ENCODE data around the gene THPO. TPM values are rescaled to one million over a fixed set of nuclear protein-coding genes. Genes with fewer than 3 reads are reported as not detected.
"Not testable (repeated sequence)": the region's sequence is repeated elsewhere in the genome, so short reads cannot be mapped to it uniquely, and the experiment has no call there.

THPO gene
- total and polyA plus RNA-seq, 5 donors from 2014 or later = not detected

DNA sequence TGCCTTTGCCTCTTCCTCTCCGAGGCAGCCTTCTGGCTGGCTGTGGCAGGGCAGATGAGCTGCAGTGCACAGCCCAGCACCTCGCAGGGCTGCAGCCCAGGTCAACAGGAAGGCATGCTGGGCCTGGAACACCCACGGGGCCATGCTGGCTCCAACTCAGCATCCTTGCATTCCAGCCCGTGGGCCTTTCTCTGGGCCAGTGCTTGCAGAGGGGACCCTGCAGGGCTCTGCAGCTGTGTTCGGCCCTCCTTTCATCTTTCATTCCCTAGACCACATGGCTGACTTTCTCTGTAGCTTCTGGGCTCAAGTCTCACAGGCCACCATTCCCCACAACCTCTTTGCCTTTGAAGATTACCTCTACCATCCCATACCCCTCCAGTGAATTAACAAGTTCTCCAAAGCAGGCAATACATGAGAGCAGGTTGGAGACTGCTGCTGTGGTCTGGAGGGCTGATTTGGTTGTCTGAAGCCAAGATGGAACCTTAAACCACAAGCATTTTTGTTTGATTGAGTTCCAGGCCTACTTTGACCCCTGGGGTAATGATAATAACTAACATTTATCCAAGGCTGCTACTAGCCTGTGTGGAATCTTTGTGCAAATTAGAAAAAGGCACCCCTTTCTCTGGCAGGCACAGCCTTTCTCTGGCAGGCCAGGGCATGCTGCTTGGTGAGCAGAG lies 34.7 kb downstream of the THPO start:
- Mint-ChIP-seq H3K4me3 (no peak overlapping the region), H3K27me3 (no peaks in the 10 kb centered on the region), H3K9me3 (no peaks in the 10 kb centered on the region), H3K27ac (no peak overlapping the region), H3K4me1 (peaks cover 0 to 10% (median 5%) of the 10 kb centered on the region in 4 donors), H3K36me3 (peaks cover 17% of the 10 kb centered on the region)
- no peaks in the 10 kb centered on the region for H3K36me3 ChIP-seq (ENCODE audit: control insufficient read depth, insufficient read depth, low read length)
- no peak for DNase-seq
- H3K27me3 ChIP-seq (ENCODE audit: control insufficient read depth, insufficient read depth, low read length) = no peaks in the 10 kb centered on the region
- peaks cover 4% of the 10 kb centered on the region for H3K4me1 ChIP-seq (ENCODE audit: control insufficient read depth, insufficient read depth, low read length, poor library complexity, severe bottlenecking)
- no peaks in the 10 kb centered on the region for H3K9me3 ChIP-seq (ENCODE audit: control insufficient read depth in 2 of 2, low read length in 2 of 2)
- H3K4me3 ChIP-seq (ENCODE audit: low read depth, low read length) = no peak overlapping the region
- H3K27ac ChIP-seq (ENCODE audit: insufficient read depth, low read length, poor library complexity, severe bottlenecking) = no peak overlapping the region
- no peak for ATAC-seq (ENCODE audit: low read depth in 2 of 2)

DNA sequence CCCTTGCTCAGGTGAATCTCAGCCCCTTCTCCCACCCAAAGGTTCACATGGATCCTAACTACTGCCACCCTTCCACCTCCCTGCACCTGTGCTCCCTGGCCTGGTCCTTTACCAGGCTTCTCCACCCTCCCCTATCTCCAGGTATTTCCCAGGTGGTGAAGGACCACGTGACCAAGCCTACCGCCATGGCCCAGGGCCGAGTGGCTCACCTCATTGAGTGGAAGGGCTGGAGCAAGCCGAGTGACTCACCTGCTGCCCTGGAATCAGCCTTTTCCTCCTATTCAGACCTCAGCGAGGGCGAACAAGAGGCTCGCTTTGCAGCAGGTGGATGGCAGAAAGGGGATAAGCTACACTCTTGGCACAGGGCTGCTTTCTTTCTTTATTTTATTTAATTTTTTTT lies 36.1 kb downstream of the THPO start:
- H3K4me1 Mint-ChIP-seq = peaks cover 0 to 23% (median 15%) of the 10 kb centered on the region in 4 donors
- Histone ChIP-seq H3K36me3 (ENCODE audit: control insufficient read depth, insufficient read depth, low read length) (no peaks in the 10 kb centered on the region), H3K27ac (ENCODE audit: insufficient read depth, low read length, poor library complexity, severe bottlenecking) (no peak overlapping the region), H3K4me3 (ENCODE audit: low read depth, low read length) (no peak overlapping the region), H3K27me3 (ENCODE audit: control insufficient read depth, insufficient read depth, low read length) (no peaks in the 10 kb centered on the region), H3K9me3 (ENCODE audit: control insufficient read depth in 2 of 2, low read length in 2 of 2) (no peaks in the 10 kb centered on the region), H3K4me1 (ENCODE audit: control insufficient read depth, insufficient read depth, low read length, poor library complexity, severe bottlenecking) (peaks cover 13% of the 10 kb centered on the region)
- H3K27ac Mint-ChIP-seq = peak overlapping the region in 1 of 3 donors; percentile 50
- DNase-seq (no peak), ATAC-seq (ENCODE audit: low read depth in 2 of 2) (no peak)
- peak overlapping the region in 1 of 4 donors; percentile 67 for H3K4me3 Mint-ChIP-seq
- no peaks in the 10 kb centered on the region for H3K27me3 Mint-ChIP-seq
- H3K36me3 Mint-ChIP-seq = peaks cover 24% of the 10 kb centered on the region
- no peaks in the 10 kb centered on the region for H3K9me3 Mint-ChIP-seq

DNA sequence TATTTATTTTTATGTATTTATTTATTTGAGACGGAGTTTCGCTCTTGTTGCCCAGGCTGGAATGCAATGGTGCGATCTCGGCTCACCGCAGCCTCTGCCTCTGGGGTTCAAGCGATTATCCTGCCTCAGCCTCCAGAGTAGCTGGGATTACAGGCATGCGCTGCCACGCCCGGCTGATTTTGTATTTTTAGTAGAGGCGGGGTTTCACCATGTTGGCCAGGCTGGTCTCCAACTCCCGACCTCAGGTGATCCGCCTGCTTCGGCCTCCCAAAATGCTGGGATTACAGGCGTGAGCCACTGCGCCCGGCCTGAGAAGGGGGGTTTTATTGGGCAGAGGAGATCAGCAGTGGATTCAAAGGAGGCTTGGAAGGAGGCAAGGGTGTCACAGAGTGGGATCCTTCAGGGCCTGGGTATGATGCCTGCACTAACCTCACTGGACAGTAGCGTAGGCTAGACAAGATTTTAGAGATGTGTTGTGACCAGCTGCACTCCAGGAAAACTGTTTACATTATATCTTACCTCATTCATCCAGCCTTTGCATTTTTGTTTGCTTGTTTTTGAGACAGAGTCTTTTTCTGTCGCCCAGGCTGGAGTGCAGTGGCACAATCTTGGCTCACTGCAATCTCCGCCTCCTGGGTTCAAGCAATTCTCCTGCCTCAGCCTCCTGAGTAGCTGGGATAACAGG lies 38.4 kb downstream of the THPO start:
- DNase-seq; H3K4me3 Mint-ChIP-seq; H3K9me3 ChIP-seq (ENCODE audit: control insufficient read depth in 2 of 2, low read length in 2 of 2); ATAC-seq (ENCODE audit: low read depth in 2 of 2); H3K4me3 ChIP-seq (ENCODE audit: low read depth, low read length); H3K9me3 Mint-ChIP-seq; H3K27me3 ChIP-seq (ENCODE audit: control insufficient read depth, insufficient read depth, low read length); H3K27me3 Mint-ChIP-seq; H3K27ac ChIP-seq (ENCODE audit: insufficient read depth, low read length, poor library complexity, severe bottlenecking); H3K36me3 ChIP-seq (ENCODE audit: control insufficient read depth, insufficient read depth, low read length): not testable (repeated sequence)
- Mint-ChIP-seq H3K27ac (peak overlapping the region in 1 of 3 donors; percentile 34), H3K36me3 (peaks cover 21% of the 10 kb centered on the region), H3K4me1 (peaks cover 0 to 34% (median 27%) of the 10 kb centered on the region in 4 donors)
- H3K4me1 ChIP-seq (ENCODE audit: control insufficient read depth, insufficient read depth, low read length, poor library complexity, severe bottlenecking) = peaks cover 29% of the 10 kb centered on the region

DNA sequence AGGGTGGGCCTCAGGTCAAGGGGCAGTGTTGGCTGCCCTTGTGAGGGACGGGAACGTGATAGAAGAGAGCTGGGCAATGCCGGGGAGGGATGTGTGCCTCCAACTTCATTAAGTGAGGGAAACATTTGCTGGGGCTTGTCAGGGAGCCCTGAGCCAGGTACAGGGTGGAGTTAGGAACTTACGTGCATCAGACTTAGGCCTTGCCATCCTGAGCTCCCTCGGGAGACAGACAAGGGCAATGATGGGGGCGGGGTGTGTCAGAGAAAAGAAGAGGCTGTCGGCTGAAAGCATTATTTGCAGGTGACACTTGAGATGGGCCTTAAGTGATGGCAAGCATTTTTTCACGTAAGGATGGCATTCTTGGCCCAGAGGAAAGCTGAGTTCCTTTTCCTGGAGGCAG lies 39.0 kb downstream of the THPO start:
- no peaks in the 10 kb centered on the region for H3K9me3 Mint-ChIP-seq
- H3K4me1 Mint-ChIP-seq = peaks cover 0 to 37% (median 29%) of the 10 kb centered on the region in 4 donors
- ATAC-seq (ENCODE audit: low read depth in 2 of 2) = no peak
- peaks cover 4% of the 10 kb centered on the region for H3K36me3 ChIP-seq (ENCODE audit: control insufficient read depth, insufficient read depth, low read length)
- DNase-seq = no peak
- no peaks in the 10 kb centered on the region for H3K9me3 ChIP-seq (ENCODE audit: control insufficient read depth in 2 of 2, low read length in 2 of 2)
- H3K4me1 ChIP-seq (ENCODE audit: control insufficient read depth, insufficient read depth, low read length, poor library complexity, severe bottlenecking) = peaks cover 29% of the 10 kb centered on the region
- H3K27me3 Mint-ChIP-seq = no peaks in the 10 kb centered on the region
- peak overlapping the region in 1 of 3 donors; percentile 34 for H3K27ac Mint-ChIP-seq
- peak overlapping the region in 2 of 4 donors; percentile 60 to 65 for H3K4me3 Mint-ChIP-seq
- H3K27me3 ChIP-seq (ENCODE audit: control insufficient read depth, insufficient read depth, low read length) = no peaks in the 10 kb centered on the region
- peaks cover 22% of the 10 kb centered on the region for H3K36me3 Mint-ChIP-seq
- no peak overlapping the region for H3K27ac ChIP-seq (ENCODE audit: insufficient read depth, low read length, poor library complexity, severe bottlenecking)
- no peak overlapping the region for H3K4me3 ChIP-seq (ENCODE audit: low read depth, low read length)

DNA sequence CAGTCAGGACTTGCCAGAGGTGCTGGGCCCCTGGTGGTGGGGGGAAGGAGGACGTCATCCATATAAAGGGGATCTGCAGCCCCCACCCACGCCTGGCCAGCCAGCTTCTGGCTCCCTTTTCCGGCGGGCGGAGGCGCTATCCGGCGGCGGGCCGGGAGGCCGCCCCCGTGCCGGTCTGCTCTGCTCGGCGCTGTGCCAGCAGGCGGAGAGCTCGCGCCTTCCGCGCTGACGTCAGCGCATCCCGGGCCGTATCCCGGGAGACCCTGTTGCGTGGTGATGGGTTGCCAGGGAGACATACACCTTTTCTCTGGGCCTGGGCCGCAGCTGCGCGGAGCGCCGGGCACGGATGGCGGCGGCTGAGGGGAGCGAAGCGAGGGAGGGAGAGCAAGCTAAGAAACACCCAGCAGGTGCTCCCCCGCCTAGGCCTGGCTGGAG lies 39.5 kb downstream of the THPO start:
- Mint-ChIP-seq H3K27ac (peak overlapping the region in 1 of 3 donors; percentile 94), H3K36me3 (peaks cover 27% of the 10 kb centered on the region), H3K4me1 (peaks cover 0 to 40% (median 33%) of the 10 kb centered on the region in 4 donors), H3K4me3 (no peak overlapping the region), H3K27me3 (no peaks in the 10 kb centered on the region), H3K9me3 (no peaks in the 10 kb centered on the region)
- DNase-seq (no peak), ATAC-seq (ENCODE audit: low read depth in 2 of 2) (no peak)
- peaks cover 8% of the 10 kb centered on the region for H3K36me3 ChIP-seq (ENCODE audit: control insufficient read depth, insufficient read depth, low read length)
- peaks cover 29% of the 10 kb centered on the region for H3K4me1 ChIP-seq (ENCODE audit: control insufficient read depth, insufficient read depth, low read length, poor library complexity, severe bottlenecking)
- no peaks in the 10 kb centered on the region for H3K27me3 ChIP-seq (ENCODE audit: control insufficient read depth, insufficient read depth, low read length)
- H3K9me3 ChIP-seq (ENCODE audit: control insufficient read depth in 2 of 2, low read length in 2 of 2) = no peaks in the 10 kb centered on the region
- H3K27ac ChIP-seq (ENCODE audit: insufficient read depth, low read length, poor library complexity, severe bottlenecking) = no peak overlapping the region
- H3K4me3 ChIP-seq (ENCODE audit: low read depth, low read length) = no peak overlapping the region

DNA sequence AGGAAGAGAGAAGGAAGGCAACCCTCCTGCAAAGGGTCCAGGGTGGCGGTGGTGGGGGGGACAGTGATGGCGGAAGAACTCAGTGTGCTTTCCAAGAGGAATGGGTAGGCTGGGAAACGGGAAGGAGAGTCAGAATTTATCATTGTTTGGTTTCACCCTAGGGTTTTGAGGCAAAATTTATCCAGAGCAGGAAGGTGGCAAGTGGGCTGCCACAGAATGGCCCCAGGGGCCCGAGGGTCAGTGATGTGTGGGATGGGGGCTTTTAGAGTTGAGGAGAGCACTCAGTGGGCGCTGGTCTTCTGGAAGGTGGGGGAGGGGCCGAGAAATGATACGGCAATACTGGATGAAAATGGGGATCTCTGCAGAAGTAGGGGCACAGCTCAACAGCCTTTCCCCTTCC lies 40.0 kb downstream of the THPO start:
- Mint-ChIP-seq H3K4me3 (peak overlapping the region in 3 of 4 donors; percentile 6 to 93 (median 93)), H3K36me3 (peaks cover 28% of the 10 kb centered on the region), H3K27me3 (no peaks in the 10 kb centered on the region), H3K4me1 (peaks cover 0 to 46% (median 35%) of the 10 kb centered on the region in 4 donors), H3K9me3 (no peaks in the 10 kb centered on the region), H3K27ac (peak overlapping the region in 2 of 3 donors; percentile 94 to 97)
- DNase-seq = no peak
- Histone ChIP-seq H3K9me3 (ENCODE audit: control insufficient read depth in 2 of 2, low read length in 2 of 2) (no peaks in the 10 kb centered on the region), H3K27me3 (ENCODE audit: control insufficient read depth, insufficient read depth, low read length) (no peaks in the 10 kb centered on the region), H3K36me3 (ENCODE audit: control insufficient read depth, insufficient read depth, low read length) (peaks cover 14% of the 10 kb centered on the region), H3K4me1 (ENCODE audit: control insufficient read depth, insufficient read depth, low read length, poor library complexity, severe bottlenecking) (peaks cover 29% of the 10 kb centered on the region), H3K27ac (ENCODE audit: insufficient read depth, low read length, poor library complexity, severe bottlenecking) (no peak overlapping the region), H3K4me3 (ENCODE audit: low read depth, low read length) (no peak overlapping the region)
- no peak for ATAC-seq (ENCODE audit: low read depth in 2 of 2)

DNA sequence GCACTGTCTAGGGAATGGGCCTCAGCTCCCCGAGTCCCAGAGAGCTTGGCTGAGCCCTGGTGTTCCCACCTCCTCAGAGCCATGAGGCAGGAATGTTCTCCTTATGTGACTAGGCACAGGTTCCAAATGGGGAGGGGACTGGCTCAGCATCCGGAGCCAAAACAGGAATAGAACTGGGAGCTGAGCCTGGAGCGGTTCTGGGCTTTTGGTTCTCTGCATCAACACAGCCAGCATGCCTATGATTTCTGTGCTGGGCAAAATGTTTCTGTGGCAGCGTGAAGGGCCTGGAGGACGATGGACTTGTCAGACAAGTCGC lies 40.6 kb downstream of the THPO start, which contains the start of gene FAM131A:
TSS of gene FAM131A (plus strand) at position 202 of the 316 bp plus-strand sequence. CDS start at position 233, 31 bp downstream.
- H3K36me3 Mint-ChIP-seq = peaks cover 30% of the 10 kb centered on the region
- H3K9me3 Mint-ChIP-seq = no peaks in the 10 kb centered on the region
- H3K4me1 ChIP-seq (ENCODE audit: control insufficient read depth, insufficient read depth, low read length, poor library complexity, severe bottlenecking) = peaks cover 29% of the 10 kb centered on the region
- H3K27ac ChIP-seq (ENCODE audit: insufficient read depth, low read length, poor library complexity, severe bottlenecking) = peak within 1 kb of the TSS; percentile 94
- H3K9me3 ChIP-seq (ENCODE audit: control insufficient read depth in 2 of 2, low read length in 2 of 2) = no peaks in the 10 kb centered on the region
- H3K27me3 ChIP-seq (ENCODE audit: control insufficient read depth, insufficient read depth, low read length) = no peaks in the 10 kb centered on the region
- peak within 1 kb of the TSS; percentile 70 for H3K4me3 ChIP-seq (ENCODE audit: low read depth, low read length)
- no peaks in the 10 kb centered on the region for H3K27me3 Mint-ChIP-seq
- DNase-seq (no peak), ATAC-seq (ENCODE audit: low read depth in 2 of 2) (no peak)
- H3K4me1 Mint-ChIP-seq = peaks cover 0 to 52% (median 38%) of the 10 kb centered on the region in 4 donors
- H3K27ac Mint-ChIP-seq = peak within 1 kb of the TSS; percentile 93 to 97 (median 94)
- H3K36me3 ChIP-seq (ENCODE audit: control insufficient read depth, insufficient read depth, low read length) = peaks cover 20% of the 10 kb centered on the region
- peak within 1 kb of the TSS; percentile 91 to 97 (median 93) for H3K4me3 Mint-ChIP-seq
